Effector memory CD4-positive, alpha-beta T cell (primary cell): ENCODE data around the gene PCDHA1.

ENCODE experiments used
- DNase-seq, 3 donors: peaks; one replicate each; pipeline ENCODE4 v3.0.0-alpha.2; 2020
- H3K27ac ChIP-seq: 2 replicates; pipeline ENCODE4 v1.7.0; 2013; ENCODE audit warnings: mild to moderate bottlenecking, low read length, moderate library complexity; ENCODE audit not compliant: insufficient read depth, poor library complexity, severe bottlenecking
- H3K27me3 ChIP-seq: replicated peaks from 2 replicates; pipeline ENCODE4 v1.7.0; 2013; ENCODE audit warnings: mild to moderate bottlenecking, low read length; ENCODE audit not compliant: insufficient read depth, control insufficient read depth, poor library complexity, severe bottlenecking
- H3K36me3 ChIP-seq: 2 replicates; pipeline ENCODE4 v1.7.0; 2013; ENCODE audit warnings: mild to moderate bottlenecking, low read length, moderate library complexity; ENCODE audit not compliant: control insufficient read depth, insufficient read depth
- H3K4me1 ChIP-seq: 2 replicates; pipeline ENCODE4 v1.7.0; 2013; ENCODE audit warnings: low read length, mild to moderate bottlenecking; ENCODE audit not compliant: control insufficient read depth, insufficient read depth, poor library complexity, severe bottlenecking
- H3K4me3 ChIP-seq: 2 replicates; pipeline ENCODE4 v1.7.0; 2013; ENCODE audit warnings: low read length, low read depth, mild to moderate bottlenecking; ENCODE audit not compliant: insufficient read depth, poor library complexity, severe bottlenecking
- H3K9me3 ChIP-seq: 2 replicates; pipeline ENCODE4 v1.7.0; 2013; ENCODE audit warnings: mild to moderate bottlenecking, low read length, moderate library complexity; ENCODE audit not compliant: control insufficient read depth

PCDHA1 gene

GRCh38 chr5:140855772-140856674, 70.1 kb downstream of the PCDHA1 start, which contains the start of gene PCDHA10:
PCDHA10 (plus strand) TSS chr5:140855897; CDS start chr5:140856049, 152 bp downstream.
- Histone ChIP-seq H3K27me3 (no peaks in the 10 kb centered on the region), H3K27ac (no peak within 1 kb of the TSS), H3K4me3 (no peak within 1 kb of the TSS), H3K4me1 (no peaks in the 10 kb centered on the region), H3K36me3 (no peaks in the 10 kb centered on the region), H3K9me3 (no peaks in the 10 kb centered on the region)
- no peak for DNase-seq

GRCh38 chr5:140857177-140857986, 71.4 kb downstream of the PCDHA1 start:
- H3K4me1 ChIP-seq: no peaks in the 10 kb centered on the region
- H3K27ac ChIP-seq: no peak overlapping the region
- no peaks in the 10 kb centered on the region for H3K9me3 ChIP-seq
- no peaks in the 10 kb centered on the region for H3K27me3 ChIP-seq
- no peak overlapping the region for H3K4me3 ChIP-seq
- no peak for DNase-seq
- H3K36me3 ChIP-seq: no peaks in the 10 kb centered on the region

- H3K36me3 ChIP-seq: no peaks in the 10 kb centered on the region
- H3K4me3 ChIP-seq: no peak overlapping the region
- H3K9me3 ChIP-seq: no peaks in the 10 kb centered on the region
- H3K27me3 ChIP-seq: no peaks in the 10 kb centered on the region
- DNase-seq: no peak
- no peaks in the 10 kb centered on the region for H3K4me1 ChIP-seq
- no peak overlapping the region for H3K27ac ChIP-seq
These were observed 72.0 kb downstream of the PCDHA1 start for GRCh38 chr5:140857987-140858240.

DNA sequence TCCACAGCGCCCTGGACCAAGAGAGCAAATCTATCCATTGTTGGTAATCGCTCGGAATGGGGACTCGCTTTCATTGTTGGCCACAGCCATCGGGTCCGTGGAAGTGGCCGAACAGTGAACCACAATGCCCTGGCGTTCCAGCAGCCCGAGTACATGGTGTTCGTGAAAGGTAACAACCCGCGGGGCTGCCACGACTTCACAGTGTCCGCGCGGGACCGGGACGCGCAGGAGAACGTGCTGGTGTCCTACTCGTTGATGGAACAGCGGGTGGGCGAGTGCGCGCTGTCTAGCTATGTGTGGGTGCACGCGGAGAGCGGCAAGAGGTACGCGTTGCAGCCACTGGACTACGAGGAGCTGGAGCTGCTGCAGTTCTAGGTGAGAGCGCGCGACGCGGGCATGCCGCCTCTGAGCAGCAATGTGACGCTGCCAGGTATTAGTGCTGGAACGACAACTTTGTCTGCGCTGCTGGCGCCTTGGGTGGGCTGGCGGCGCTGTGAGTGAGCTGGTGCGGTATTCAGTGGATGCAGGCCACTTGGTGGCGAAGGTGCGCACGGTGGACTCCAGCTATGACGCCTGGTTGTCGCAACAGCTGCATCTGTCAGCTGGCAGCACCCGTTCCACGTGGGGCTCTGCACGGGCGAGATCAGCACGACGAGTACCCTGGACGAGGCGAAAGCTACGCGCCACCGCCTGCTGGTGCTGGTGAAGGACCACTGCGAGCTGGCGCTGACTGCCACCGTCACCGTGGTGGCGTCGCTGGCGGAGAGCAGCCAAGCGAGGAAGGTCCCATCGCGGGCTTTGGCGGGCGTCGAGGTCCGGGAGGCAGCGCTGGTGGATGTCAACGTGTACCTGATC, 76.7 kb downstream of the PCDHA1 start:
- H3K4me3 ChIP-seq: no peak overlapping the region
- H3K27ac ChIP-seq: no peak overlapping the region
- H3K9me3 ChIP-seq: no peaks in the 10 kb centered on the region
- no peaks in the 10 kb centered on the region for H3K36me3 ChIP-seq
- H3K4me1 ChIP-seq: no peaks in the 10 kb centered on the region
- no peaks in the 10 kb centered on the region for H3K27me3 ChIP-seq
- DNase-seq: no peak

GRCh38 chr5:140868721-140869554, 83.0 kb downstream of the PCDHA1 start, which contains the start of gene PCDHA11:
PCDHA11 (plus strand) TSS chr5:140868957; CDS start chr5:140869104, 147 bp downstream.
- H3K36me3 ChIP-seq: no peaks in the 10 kb centered on the region
- H3K27ac ChIP-seq: no peak within 1 kb of the TSS
- H3K4me3 ChIP-seq: no peak within 1 kb of the TSS
- no peak for DNase-seq
- no peaks in the 10 kb centered on the region for H3K4me1 ChIP-seq
- no peaks in the 10 kb centered on the region for H3K27me3 ChIP-seq
- H3K9me3 ChIP-seq: no peaks in the 10 kb centered on the region

DNA sequence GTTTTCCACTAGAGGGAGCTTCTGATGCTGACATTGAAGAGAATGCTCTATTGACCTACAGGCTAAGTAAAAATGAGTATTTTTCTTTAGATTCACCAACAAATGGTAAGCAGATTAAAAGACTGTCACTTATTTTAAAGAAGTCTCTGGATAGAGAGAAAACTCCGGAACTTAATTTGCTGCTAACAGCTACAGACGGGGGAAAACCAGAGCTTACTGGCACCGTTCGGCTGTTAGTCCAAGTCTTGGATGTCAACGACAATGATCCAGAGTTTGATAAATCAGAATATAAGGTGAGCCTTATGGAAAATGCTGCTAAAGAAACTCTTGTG, 83.6 kb downstream of the PCDHA1 start:
- no peaks in the 10 kb centered on the region for H3K27me3 ChIP-seq
- H3K36me3 ChIP-seq: no peaks in the 10 kb centered on the region
- H3K27ac ChIP-seq: no peak overlapping the region
- H3K4me1 ChIP-seq: no peaks in the 10 kb centered on the region
- H3K9me3 ChIP-seq: no peaks in the 10 kb centered on the region
- H3K4me3 ChIP-seq: no peak overlapping the region
- DNase-seq: no peak

DNA sequence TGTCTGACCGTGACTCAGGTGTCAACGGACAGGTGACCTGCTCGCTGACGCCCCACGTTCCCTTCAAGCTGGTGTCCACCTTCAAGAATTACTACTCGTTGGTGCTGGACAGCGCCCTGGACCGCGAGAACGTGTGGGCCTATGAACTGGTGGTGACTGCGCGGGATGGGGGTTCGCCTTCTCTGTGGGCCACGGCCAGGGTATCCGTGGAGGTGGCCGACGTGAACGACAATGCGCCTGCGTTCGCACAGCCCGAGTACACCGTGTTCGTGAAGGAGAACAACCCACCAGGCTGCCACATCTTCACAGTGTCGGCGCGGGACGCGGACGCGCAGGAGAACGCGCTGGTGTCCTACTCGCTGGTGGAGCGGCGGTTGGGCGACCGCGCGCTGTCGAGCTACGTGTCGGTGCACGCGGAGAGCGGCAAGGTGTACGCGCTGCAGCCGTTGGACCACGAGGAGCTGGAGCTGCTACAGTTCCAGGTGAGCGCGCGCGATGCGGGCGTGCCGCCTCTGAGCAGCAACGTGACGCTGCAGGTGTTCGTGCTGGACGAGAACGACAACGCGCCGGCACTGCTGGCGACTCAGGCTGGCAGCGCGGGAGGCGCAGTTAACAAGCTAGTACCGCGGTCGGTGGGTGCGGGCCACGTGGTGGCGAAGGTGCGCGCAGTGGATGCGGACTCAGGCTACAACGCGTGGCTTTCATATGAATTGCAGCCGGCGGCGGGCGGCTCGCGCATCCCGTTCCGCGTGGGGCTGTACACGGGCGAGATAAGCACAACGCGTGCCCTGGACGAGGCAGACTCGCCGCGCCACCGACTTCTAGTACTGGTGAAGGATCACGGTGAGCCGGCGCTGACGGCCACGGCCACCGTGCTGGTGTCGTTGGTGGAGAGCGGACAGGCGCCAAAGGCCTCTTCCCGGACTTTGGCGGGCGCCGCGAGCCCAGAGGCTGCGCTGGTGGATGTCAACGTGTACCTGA, 84.6 kb downstream of the PCDHA1 start:
- no peak overlapping the region for H3K27ac ChIP-seq
- H3K4me1 ChIP-seq: no peaks in the 10 kb centered on the region
- H3K36me3 ChIP-seq: no peaks in the 10 kb centered on the region
- H3K4me3 ChIP-seq: no peak overlapping the region
- no peaks in the 10 kb centered on the region for H3K27me3 ChIP-seq
- no peaks in the 10 kb centered on the region for H3K9me3 ChIP-seq
- DNase-seq: no peak

DNA sequence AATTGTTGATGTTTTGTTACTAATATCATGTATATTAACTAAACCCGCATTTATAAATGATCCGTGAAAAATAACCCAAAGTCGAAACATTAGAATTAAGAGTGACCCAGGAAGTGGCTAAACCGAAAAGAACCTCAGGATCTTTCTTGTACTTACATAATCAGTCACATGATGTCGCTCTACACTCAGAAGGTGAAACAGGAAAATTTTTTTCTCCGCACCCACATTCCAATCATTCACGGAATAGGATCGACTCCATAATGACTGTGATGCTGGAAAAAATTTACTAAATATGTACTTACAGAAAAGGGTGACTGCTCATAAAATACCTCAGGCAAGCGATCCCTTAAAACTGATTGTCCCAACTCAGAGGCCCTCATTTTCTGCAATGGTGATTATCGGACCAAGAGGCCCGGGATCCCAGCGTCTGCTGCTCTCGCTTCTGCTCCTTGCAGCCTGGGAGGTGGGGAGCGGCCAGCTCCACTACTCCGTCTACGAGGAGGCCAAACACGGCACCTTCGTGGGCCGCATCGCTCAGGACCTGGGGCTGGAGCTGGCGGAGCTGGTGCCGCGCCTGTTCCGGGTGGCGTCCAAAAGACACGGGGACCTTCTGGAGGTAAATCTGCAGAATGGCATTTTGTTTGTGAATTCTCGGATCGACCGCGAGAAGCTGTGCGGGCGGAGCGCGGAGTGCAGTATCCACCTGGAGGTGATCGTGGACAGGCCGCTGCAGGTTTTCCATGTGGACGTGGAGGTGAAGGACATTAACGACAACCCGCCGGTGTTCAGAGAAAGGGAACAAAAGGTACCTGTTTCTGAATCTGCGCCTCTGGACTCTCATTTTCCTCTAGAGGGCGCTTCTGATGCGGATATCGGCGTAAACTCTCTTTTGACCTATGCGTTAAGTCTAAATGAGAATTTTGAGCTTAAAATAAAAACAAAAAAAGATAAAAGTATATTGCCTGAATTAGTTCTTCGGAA, 89.4 kb downstream of the PCDHA1 start, which contains the start of gene PCDHA12:
PCDHA12 (plus strand) TSS at position 224 of the 981 bp plus-strand sequence; CDS start at position 389, 165 bp downstream.
- no peak for DNase-seq
- no peak within 1 kb of the TSS for H3K27ac ChIP-seq
- H3K4me3 ChIP-seq: no peak within 1 kb of the TSS
- H3K4me1 ChIP-seq: no peaks in the 10 kb centered on the region
- H3K9me3 ChIP-seq: peaks cover 5% of the 10 kb centered on the region
- H3K36me3 ChIP-seq: no peaks in the 10 kb centered on the region
- H3K27me3 ChIP-seq: peaks cover 4% of the 10 kb centered on the region
